A673 (cell line): ENCODE results near the gene DPPA5. TPM values are rescaled to one million over a fixed set of nuclear protein-coding genes. Genes with fewer than 3 reads are reported as not detected.

Experiments used
- BruUV-seq: library from RNA; stranded (reverse); fragments of 400-500 nt; replicated peaks from 2 replicates; lab custom pipeline; 2021; lab: Mats Ljungman, UMichigan
- CTCF ChIA-PET: fragments of 300-600 bp; sonication (Branson Sonifier 250); formaldehyde crosslinking; loops from one replicate; lab custom pipeline; 2022; ENCODE audit warnings: antibody characterized with exemption; lab: Charles Lee
- POLR2A ChIA-PET: fragments of 300-600 bp; sonication (Branson Sonifier 250); formaldehyde crosslinking; loops from one replicate; lab custom pipeline; 2022; ENCODE audit warnings: antibody characterized with exemption; ENCODE audit not compliant: low non-redundant PET; lab: Charles Lee
- DNase-seq: peaks from one replicate; pipeline ENCODE4 v3.0.0-alpha.2; 2015; ENCODE audit warnings: low spot score
- H3K27ac ChIP-seq: fragments of 200-600 bp; sonication (generic); 2 replicates; pipeline ENCODE4 v1.5.1; 2016; ENCODE audit warnings: mixed run types, low read depth, mild to moderate bottlenecking, mixed read lengths, antibody characterized with exemption, low read length; ENCODE audit not compliant: poor library complexity, severe bottlenecking
- H3K27me3 ChIP-seq: fragments of 200-600 bp; sonication (generic); replicated peaks from 2 replicates; pipeline ENCODE4 v1.6.1; 2017; ENCODE audit warnings: mixed run types, low read depth, mild to moderate bottlenecking, mixed read lengths, antibody characterized with exemption, low read length; ENCODE audit not compliant: insufficient read depth, poor library complexity
- H3K36me3 ChIP-seq: fragments of 200-600 bp; sonication (generic); 2 replicates; pipeline ENCODE4 v1.6.1; 2016; ENCODE audit warnings: mixed run types, mild to moderate bottlenecking, mixed read lengths, antibody characterized with exemption, low read length; ENCODE audit not compliant: insufficient read depth, poor library complexity, severe bottlenecking
- H3K4me1 ChIP-seq: fragments of 200-600 bp; sonication (generic); 2 replicates; pipeline ENCODE4 v1.6.1; 2017; ENCODE audit warnings: mixed run types, mild to moderate bottlenecking, mixed read lengths, antibody characterized with exemption, low read length; ENCODE audit not compliant: insufficient read depth, poor library complexity, severe bottlenecking
- H3K4me3 ChIP-seq: fragments of 200-600 bp; sonication (generic); 2 replicates; pipeline ENCODE4 v1.5.1; 2016; ENCODE audit warnings: low read depth, mixed run types, mild to moderate bottlenecking, mixed read lengths, low read length; ENCODE audit not compliant: poor library complexity, severe bottlenecking
- H3K9me3 ChIP-seq: fragments of 200-600 bp; sonication (generic); 2 replicates; pipeline ENCODE4 v1.6.1; 2016; ENCODE audit warnings: mixed run types, low read depth, mild to moderate bottlenecking, mixed read lengths, antibody characterized with exemption, low read length; ENCODE audit not compliant: poor library complexity, severe bottlenecking
- EZH2 ChIP-seq: fragments of 200-600 bp; sonication (generic); IDR thresholded peaks from 2 replicates; pipeline ENCODE4 v1.6.1; 2017; ENCODE audit warnings: borderline replicate concordance, low read depth, mild to moderate bottlenecking, mixed read lengths, antibody characterized with exemption, low read length; ENCODE audit not compliant: poor library complexity, severe bottlenecking
- intact Hi-C: fragments of 100-400 bp; cut with micrococcal nuclease; formaldehyde crosslinking; loops from one replicate; pipeline ENCODE4 v1.10.0; 2022; ENCODE audit not compliant: unreplicated experiment
- total RNA-seq: library from RNA; stranded (reverse); gene quantifications from 2 replicates; pipeline ENCODE4 v1.2.3, GENCODE V29; 2021
- TF ChIP-seq, protein P1 (sequence below): fragments of 300-800, 200-600 bp; sonication (generic); conservative IDR thresholded peaks from 2 replicates; pipeline ENCODE4 v1.5.1; 2017; ENCODE audit warnings: low read depth, mild to moderate bottlenecking, antibody characterized with exemption, low read length, moderate library complexity, mixed read lengths

DPPA5 gene
- total RNA-seq, 1 experiment from 2014 or later = not detected

DNA sequence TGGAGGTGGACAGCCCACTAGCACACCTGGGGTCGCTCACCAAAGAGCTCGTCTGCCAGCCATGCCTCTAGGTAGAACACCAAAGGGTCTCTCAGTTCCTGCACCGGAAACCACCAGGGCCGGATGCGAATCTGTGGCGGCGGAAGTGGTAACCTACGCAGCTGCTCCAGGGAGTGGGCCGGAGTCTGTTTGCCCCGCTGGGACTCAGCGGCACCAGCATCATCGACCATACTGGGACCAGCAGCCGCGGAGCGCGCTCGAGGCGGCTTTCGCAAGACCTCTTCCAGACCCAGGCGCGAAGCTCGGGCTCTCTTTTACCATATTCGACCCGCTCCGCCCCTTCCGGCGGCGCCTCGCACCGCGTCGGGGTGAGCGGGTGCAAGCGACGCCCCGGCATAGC lies 15.5 kb upstream of the DPPA5 start, which contains the start of gene OOEP:
Gene OOEP (minus strand): TSS at position 335 of the 400 bp plus-strand sequence. CDS start 105 bp downstream, at position 230.
- no peak within 1 kb of the TSS for H3K27ac ChIP-seq
- no peaks in the 10 kb centered on the region for H3K9me3 ChIP-seq
- no TSS peak for BruUV-seq
- no peak within 1 kb of the TSS for H3K4me3 ChIP-seq
- no peaks in the 10 kb centered on the region for H3K27me3 ChIP-seq
- intact Hi-C loops = no loop called here
- CTCF ChIA-PET = no interaction called here
- no peak for DNase-seq
- H3K4me1 ChIP-seq = no peaks in the 10 kb centered on the region
- POLR2A ChIA-PET = no interaction called here
- TF ChIP-seq, protein P1, sequence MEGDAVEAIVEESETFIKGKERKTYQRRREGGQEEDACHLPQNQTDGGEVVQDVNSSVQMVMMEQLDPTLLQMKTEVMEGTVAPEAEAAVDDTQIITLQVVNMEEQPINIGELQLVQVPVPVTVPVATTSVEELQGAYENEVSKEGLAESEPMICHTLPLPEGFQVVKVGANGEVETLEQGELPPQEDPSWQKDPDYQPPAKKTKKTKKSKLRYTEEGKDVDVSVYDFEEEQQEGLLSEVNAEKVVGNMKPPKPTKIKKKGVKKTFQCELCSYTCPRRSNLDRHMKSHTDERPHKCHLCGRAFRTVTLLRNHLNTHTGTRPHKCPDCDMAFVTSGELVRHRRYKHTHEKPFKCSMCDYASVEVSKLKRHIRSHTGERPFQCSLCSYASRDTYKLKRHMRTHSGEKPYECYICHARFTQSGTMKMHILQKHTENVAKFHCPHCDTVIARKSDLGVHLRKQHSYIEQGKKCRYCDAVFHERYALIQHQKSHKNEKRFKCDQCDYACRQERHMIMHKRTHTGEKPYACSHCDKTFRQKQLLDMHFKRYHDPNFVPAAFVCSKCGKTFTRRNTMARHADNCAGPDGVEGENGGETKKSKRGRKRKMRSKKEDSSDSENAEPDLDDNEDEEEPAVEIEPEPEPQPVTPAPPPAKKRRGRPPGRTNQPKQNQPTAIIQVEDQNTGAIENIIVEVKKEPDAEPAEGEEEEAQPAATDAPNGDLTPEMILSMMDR = no peak
- TF ChIP-seq EZH2 = no peak
- no peaks in the 10 kb centered on the region for H3K36me3 ChIP-seq

DNA sequence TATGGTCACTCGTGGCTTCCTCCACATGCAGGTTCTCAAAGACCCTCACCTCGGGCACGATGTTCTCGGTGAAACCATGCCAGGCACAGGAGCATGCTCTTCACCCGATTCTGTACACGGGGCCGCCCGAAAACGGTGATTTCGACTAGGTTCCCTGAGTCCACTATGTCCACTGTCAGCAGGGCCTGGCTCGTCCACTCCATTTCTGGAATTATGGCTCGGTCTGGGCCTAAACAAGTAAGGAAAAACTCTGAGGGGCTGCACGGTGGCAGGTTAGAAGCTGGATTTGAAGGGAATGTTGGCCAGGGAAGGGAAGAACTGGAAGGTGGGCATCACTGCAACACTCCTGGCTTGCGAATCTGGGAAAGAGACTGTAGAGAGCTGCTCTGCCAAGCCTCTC lies 15.1 kb upstream of the DPPA5 start:
- DNase-seq = no peak
- no peak for TF ChIP-seq EZH2
- TF ChIP-seq, protein P1 = no peak
- Histone ChIP-seq H3K9me3 (no peaks in the 10 kb centered on the region), H3K36me3 (no peaks in the 10 kb centered on the region), H3K27me3 (no peaks in the 10 kb centered on the region), H3K4me3 (no peak overlapping the region), H3K27ac (no peak overlapping the region), H3K4me1 (no peaks in the 10 kb centered on the region)
- CTCF ChIA-PET = no interaction called here
- POLR2A ChIA-PET = no interaction called here
- BruUV-seq = no TSS peak
- intact Hi-C loops = no loop called here

DNA sequence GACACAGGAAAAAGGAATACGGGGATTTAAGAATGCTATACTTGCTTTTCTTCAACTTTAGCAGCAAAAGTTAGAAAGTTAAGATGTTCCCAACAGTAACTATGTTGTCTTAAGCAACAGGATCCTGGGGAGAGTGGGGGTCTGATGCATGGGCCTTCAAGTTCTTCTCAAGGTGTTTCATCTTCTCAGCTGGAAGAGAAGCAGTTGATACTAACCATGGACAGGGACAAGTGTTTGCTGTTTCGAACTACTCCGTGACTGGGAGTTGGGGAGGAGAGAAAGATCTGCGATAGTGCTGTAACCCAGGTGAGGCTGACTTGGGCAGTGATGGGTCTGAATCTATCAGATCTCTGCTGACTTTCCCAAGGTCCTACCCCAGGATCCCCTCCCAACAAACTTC lies 14.6 kb upstream of the DPPA5 start:
- POLR2A ChIA-PET = no interaction called here
- H3K36me3 ChIP-seq = no peaks in the 10 kb centered on the region
- CTCF ChIA-PET = no interaction called here

More for the DNA sequence above, 14.6 kb upstream of the DPPA5 start:
- H3K27ac ChIP-seq = no peak overlapping the region
- no peak for DNase-seq
- H3K27me3 ChIP-seq = no peaks in the 10 kb centered on the region
- H3K4me1 ChIP-seq = no peaks in the 10 kb centered on the region
- BruUV-seq = no TSS peak
- H3K9me3 ChIP-seq = no peaks in the 10 kb centered on the region
- intact Hi-C loops = no loop called here
- H3K4me3 ChIP-seq = no peak overlapping the region
- no peak for TF ChIP-seq EZH2
- TF ChIP-seq, protein P1 = no peak
